Left ventricle myocardium inferior (tissue), 1 donor: ENCODE results near the gene SLC6A16. TPM values are rescaled to one million over a fixed set of nuclear protein-coding genes. Genes with fewer than 3 reads are reported as not detected.
A peak's percentile ranks its signal among the peaks of the same experiment; 100 is the strongest.
"Not testable (repeated sequence)": the region's sequence is repeated elsewhere in the genome, so short reads cannot be mapped to it uniquely, and the experiment has no call there.

Source experiments
- DNase-seq: peaks from one replicate; pipeline ENCODE4 v3.0.0-alpha.2; 2020
- H3K27ac ChIP-seq: fragments of 200-600 bp; replicated peaks from 2 replicates; pipeline ENCODE4 v1.8.0; 2021
- H3K27me3 ChIP-seq: fragments of 200-600 bp; 2 replicates; pipeline ENCODE4 v1.8.0; 2021; ENCODE audit warnings: low read depth
- H3K36me3 ChIP-seq: fragments of 200-600 bp; 2 replicates; pipeline ENCODE4 v1.8.0; 2021
- H3K4me1 ChIP-seq: fragments of 200-600 bp; 2 replicates; pipeline ENCODE4 v1.8.0; 2021
- H3K4me3 ChIP-seq: fragments of 200-600 bp; 2 replicates; pipeline ENCODE4 v1.8.0; 2021; ENCODE audit warnings: mild to moderate bottlenecking, moderate library complexity
- H3K9me3 ChIP-seq: fragments of 200-600 bp; replicated peaks from 2 replicates; pipeline ENCODE4 v1.8.0; 2021
- intact Hi-C: fragments of 100-400 bp; cut with micrococcal nuclease; formaldehyde crosslinking; loops from one replicate; pipeline ENCODE4 v1.11.0; 2022
- total RNA-seq: library from RNA; stranded (reverse); fragmentation: NEBNext Ultra II Directional; extraction: Animal tissue kit (Norgen Biotek cat#: 25700); gene quantifications from one replicate; pipeline ENCODE4 v1.2.1, GENCODE V29; 2021
- TF ChIP-seq, protein P1 (sequence below): fragments of 200-600 bp; IDR thresholded peaks from 2 replicates; pipeline ENCODE4 v1.8.0; 2021; ENCODE audit warnings: antibody characterized with exemption, mild to moderate bottlenecking, borderline replicate concordance
- donor health status: DM: no; HTN: yes; CAD: no; lungs with severe emphysema.

SLC6A16 gene
- total RNA-seq, 1 donor from 2014 or later: 1.1 TPM

DNA sequence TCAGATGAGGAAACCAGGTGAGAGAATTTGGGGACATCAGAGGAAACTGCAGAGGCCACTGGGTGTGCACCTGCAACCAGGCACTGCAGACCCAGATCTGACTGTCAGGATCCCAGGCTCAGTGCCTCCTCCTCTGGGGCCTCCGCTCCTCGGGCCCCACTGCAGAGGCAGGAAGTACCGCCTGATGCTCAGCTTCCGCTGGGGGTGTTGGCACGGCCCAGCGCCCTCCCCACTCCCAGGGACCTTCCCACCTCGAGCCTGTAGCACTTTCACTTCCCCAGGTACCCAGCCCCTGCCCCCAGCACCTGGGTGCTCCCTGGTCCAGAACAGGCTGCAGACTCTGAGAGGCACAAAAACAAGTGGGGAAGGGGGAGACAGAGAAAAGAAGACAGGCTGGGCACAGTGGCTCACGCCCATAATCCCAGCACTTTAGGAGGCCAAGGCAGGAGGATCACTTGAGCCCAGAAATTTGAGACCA is 8.9 kb upstream of the SLC6A16 start:
- Histone ChIP-seq H3K36me3 (no peaks in the 10 kb centered on the region), H3K27me3 (no peaks in the 10 kb centered on the region), H3K4me3 (no peak overlapping the region), H3K4me1 (peaks cover 5% of the 10 kb centered on the region), H3K9me3 (no peaks in the 10 kb centered on the region), H3K27ac (no peak overlapping the region)
- TF ChIP-seq, protein P1, sequence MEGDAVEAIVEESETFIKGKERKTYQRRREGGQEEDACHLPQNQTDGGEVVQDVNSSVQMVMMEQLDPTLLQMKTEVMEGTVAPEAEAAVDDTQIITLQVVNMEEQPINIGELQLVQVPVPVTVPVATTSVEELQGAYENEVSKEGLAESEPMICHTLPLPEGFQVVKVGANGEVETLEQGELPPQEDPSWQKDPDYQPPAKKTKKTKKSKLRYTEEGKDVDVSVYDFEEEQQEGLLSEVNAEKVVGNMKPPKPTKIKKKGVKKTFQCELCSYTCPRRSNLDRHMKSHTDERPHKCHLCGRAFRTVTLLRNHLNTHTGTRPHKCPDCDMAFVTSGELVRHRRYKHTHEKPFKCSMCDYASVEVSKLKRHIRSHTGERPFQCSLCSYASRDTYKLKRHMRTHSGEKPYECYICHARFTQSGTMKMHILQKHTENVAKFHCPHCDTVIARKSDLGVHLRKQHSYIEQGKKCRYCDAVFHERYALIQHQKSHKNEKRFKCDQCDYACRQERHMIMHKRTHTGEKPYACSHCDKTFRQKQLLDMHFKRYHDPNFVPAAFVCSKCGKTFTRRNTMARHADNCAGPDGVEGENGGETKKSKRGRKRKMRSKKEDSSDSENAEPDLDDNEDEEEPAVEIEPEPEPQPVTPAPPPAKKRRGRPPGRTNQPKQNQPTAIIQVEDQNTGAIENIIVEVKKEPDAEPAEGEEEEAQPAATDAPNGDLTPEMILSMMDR: no peak
- intact Hi-C loops: no loop called here
- DNase-seq: no peak

GRCh38 chr19:49333418-49333805 is 8.4 kb upstream of the SLC6A16 start:
- Histone ChIP-seq H3K4me1 (peaks cover under 1% of the 10 kb centered on the region), H3K27me3 (no peaks in the 10 kb centered on the region), H3K4me3 (no peak overlapping the region), H3K36me3 (no peaks in the 10 kb centered on the region), H3K9me3 (no peaks in the 10 kb centered on the region), H3K27ac (no peak overlapping the region)
- DNase-seq: no peak
- intact Hi-C loops: no loop called here
- TF ChIP-seq, protein P1: no peak

GRCh38 chr19:49332691-49333417 is 7.9 kb upstream of the SLC6A16 start:
- H3K9me3 ChIP-seq, H3K27ac ChIP-seq, H3K27me3 ChIP-seq, intact Hi-C loops, H3K36me3 ChIP-seq, H3K4me3 ChIP-seq, H3K4me1 ChIP-seq, DNase-seq: not testable (repeated sequence)

DNA sequence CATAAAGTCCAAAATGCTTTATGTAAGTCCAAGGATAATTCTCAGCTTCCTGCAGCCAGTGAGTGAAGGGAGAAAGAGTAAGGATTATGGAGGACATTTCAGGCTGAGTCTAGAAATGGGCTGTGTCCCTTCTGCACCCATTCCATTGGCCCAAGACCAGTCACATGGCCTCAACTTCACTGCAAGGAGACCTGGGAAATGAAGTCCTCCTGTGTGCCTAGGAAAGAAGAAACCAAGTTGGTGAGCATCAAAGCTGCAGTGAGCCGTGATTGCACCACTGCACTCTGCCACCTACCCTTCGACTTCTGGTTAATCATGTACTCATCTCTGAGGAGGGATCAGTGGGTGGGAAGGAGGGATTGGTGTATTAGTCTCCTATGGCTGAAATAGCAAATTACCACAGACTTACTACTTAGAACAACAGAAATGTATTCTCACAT is 6.6 kb upstream of the SLC6A16 start:
- intact Hi-C loops: no loop called here
- Histone ChIP-seq H3K27me3 (no peaks in the 10 kb centered on the region), H3K36me3 (no peaks in the 10 kb centered on the region), H3K27ac (no peak overlapping the region), H3K4me1 (no peaks in the 10 kb centered on the region), H3K4me3 (peak overlapping the region; percentile 12), H3K9me3 (no peaks in the 10 kb centered on the region)
- TF ChIP-seq, protein P1: no peak
- no peak for DNase-seq

GRCh38 chr19:49331187-49331586 is 6.2 kb upstream of the SLC6A16 start:
- intact Hi-C loops, H3K9me3 ChIP-seq, H3K27ac ChIP-seq, H3K4me1 ChIP-seq, H3K27me3 ChIP-seq, DNase-seq, H3K36me3 ChIP-seq: not testable (repeated sequence)
- peak overlapping the region; percentile 12 for H3K4me3 ChIP-seq

- TF ChIP-seq, protein P1: no peak
- no peaks in the 10 kb centered on the region for H3K36me3 ChIP-seq
- no peak overlapping the region for H3K27ac ChIP-seq
- intact Hi-C loops: no loop called here
- peaks cover under 1% of the 10 kb centered on the region for H3K9me3 ChIP-seq
- no peaks in the 10 kb centered on the region for H3K27me3 ChIP-seq
- DNase-seq: no peak
- H3K4me3 ChIP-seq: no peak overlapping the region
- no peaks in the 10 kb centered on the region for H3K4me1 ChIP-seq
These were observed 3.8 kb upstream of the SLC6A16 start for GRCh38 chr19:49328741-49329140.
